GM21619 (cell line): Measurements from ENCODE around the gene DOCK11.

Experiments
- ATAC-seq: cut with Tn5 transposase; IDR thresholded peaks from one replicate; pipeline ENCODE4 v1.9.1; 2021; ENCODE audit not compliant: unreplicated experiment

DOCK11 gene

GRCh38 chrX:118623062-118623461, 127.4 kb downstream of the DOCK11 start:
- no peak for ATAC-seq

- no peak for ATAC-seq
These were observed 130.7 kb downstream of the DOCK11 start for GRCh38 chrX:118626346-118626745.

GRCh38 chrX:118627084-118627758, 131.6 kb downstream of the DOCK11 start:
- ATAC-seq = no peak

- no peak for ATAC-seq
These were observed 135.2 kb downstream of the DOCK11 start for GRCh38 chrX:118630848-118631247.

- ATAC-seq = no peak
These were observed 136.0 kb downstream of the DOCK11 start for GRCh38 chrX:118631586-118631985.

GRCh38 chrX:118632862-118633261, 137.2 kb downstream of the DOCK11 start:
- peak; percentile 69 for ATAC-seq

- ATAC-seq = no peak
These were observed 137.9 kb downstream of the DOCK11 start for GRCh38 chrX:118633530-118633929.

GRCh38 chrX:118634336-118634735, 138.7 kb downstream of the DOCK11 start:
- ATAC-seq = no peak

- no peak for ATAC-seq
These were observed 142.4 kb downstream of the DOCK11 start for GRCh38 chrX:118637997-118638396.

- no peak for ATAC-seq
These were observed 148.8 kb downstream of the DOCK11 start for GRCh38 chrX:118644378-118644777.

- no peak for ATAC-seq
These were observed 157.1 kb downstream of the DOCK11 start for GRCh38 chrX:118652717-118653116.

- no peak for ATAC-seq
These were observed 158.7 kb downstream of the DOCK11 start for GRCh38 chrX:118654331-118654730.

GRCh38 chrX:118655561-118656246, 160.1 kb downstream of the DOCK11 start:
- no peak for ATAC-seq

- ATAC-seq = no peak
These were observed 161.8 kb downstream of the DOCK11 start for GRCh38 chrX:118657413-118657812.

- ATAC-seq = no peak
These were observed 164.5 kb downstream of the DOCK11 start for GRCh38 chrX:118660085-118660484.

GRCh38 chrX:118665204-118665603, 169.6 kb downstream of the DOCK11 start:
- ATAC-seq = no peak

GRCh38 chrX:118666521-118666920, 170.9 kb downstream of the DOCK11 start:
- no peak for ATAC-seq

GRCh38 chrX:118669435-118669834, 173.8 kb downstream of the DOCK11 start:
- ATAC-seq = no peak

GRCh38 chrX:118675326-118675965, 179.8 kb downstream of the DOCK11 start:
- no peak for ATAC-seq

GRCh38 chrX:118675966-118676349, 180.3 kb downstream of the DOCK11 start:
- no peak for ATAC-seq

- ATAC-seq = no peak
These were observed 181.7 kb downstream of the DOCK11 start for GRCh38 chrX:118677318-118677717.

GRCh38 chrX:118679290-118679689, 183.7 kb downstream of the DOCK11 start:
- ATAC-seq = no peak
